WTC11 (cell line): ENCODE results near the gene COL4A2.

Experiments used
- FOXJ3 ChIP-seq: sonication (generic); formaldehyde crosslinking; IDR thresholded peaks from 2 replicates; pipeline ENCODE4 v1.9.0; 2021; ENCODE audit warnings: missing genetic modification reagents, mild to moderate bottlenecking, borderline replicate concordance
- NFYB ChIP-seq: sonication (generic); formaldehyde crosslinking; conservative IDR thresholded peaks from 2 replicates; pipeline ENCODE4 v1.8.0; 2022; ENCODE audit warnings: low read depth, missing genetic modification reagents
- TEAD1 ChIP-seq: sonication (generic); formaldehyde crosslinking; IDR thresholded peaks from 2 replicates; pipeline ENCODE4 v1.8.0; 2022; ENCODE audit warnings: mild to moderate bottlenecking, missing genetic modification reagents
- TF ChIP-seq, protein P1 (sequence below): fragments of 200-600 bp; IDR thresholded peaks from 2 replicates; pipeline ENCODE4 v1.8.0; 2022; ENCODE audit warnings: antibody characterized with exemption

DNA sequence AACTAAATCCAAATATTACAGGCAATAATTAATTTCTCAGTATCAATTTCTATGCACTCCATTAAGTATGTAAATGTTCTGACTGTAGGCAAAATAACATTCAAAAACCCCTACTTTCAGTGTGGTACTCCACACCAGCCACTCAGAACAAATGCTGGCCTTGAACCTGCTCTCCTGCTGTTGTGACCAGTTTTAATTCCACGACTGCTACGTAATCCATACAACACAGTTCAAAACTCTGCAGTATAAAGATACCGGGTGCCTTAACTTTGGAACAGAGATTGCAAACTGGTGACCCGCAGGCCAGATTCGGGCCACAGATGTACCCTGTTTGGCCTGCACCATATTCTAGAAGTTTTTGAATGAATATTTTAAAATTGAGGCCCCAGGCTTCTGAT is 30.5 kb upstream of the COL4A2 start:
- TF ChIP-seq TEAD1 = no peak
- TF ChIP-seq, protein P1, sequence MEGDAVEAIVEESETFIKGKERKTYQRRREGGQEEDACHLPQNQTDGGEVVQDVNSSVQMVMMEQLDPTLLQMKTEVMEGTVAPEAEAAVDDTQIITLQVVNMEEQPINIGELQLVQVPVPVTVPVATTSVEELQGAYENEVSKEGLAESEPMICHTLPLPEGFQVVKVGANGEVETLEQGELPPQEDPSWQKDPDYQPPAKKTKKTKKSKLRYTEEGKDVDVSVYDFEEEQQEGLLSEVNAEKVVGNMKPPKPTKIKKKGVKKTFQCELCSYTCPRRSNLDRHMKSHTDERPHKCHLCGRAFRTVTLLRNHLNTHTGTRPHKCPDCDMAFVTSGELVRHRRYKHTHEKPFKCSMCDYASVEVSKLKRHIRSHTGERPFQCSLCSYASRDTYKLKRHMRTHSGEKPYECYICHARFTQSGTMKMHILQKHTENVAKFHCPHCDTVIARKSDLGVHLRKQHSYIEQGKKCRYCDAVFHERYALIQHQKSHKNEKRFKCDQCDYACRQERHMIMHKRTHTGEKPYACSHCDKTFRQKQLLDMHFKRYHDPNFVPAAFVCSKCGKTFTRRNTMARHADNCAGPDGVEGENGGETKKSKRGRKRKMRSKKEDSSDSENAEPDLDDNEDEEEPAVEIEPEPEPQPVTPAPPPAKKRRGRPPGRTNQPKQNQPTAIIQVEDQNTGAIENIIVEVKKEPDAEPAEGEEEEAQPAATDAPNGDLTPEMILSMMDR = no peak
- no peak for TF ChIP-seq FOXJ3 (CRISPR knock-in tag)
- TF ChIP-seq NFYB = no peak
